Esophagus muscularis mucosa (tissue), 4 donors: Measurements from ENCODE around the gene TMEM47.

ENCODE experiments used
- CTCF ChIP-seq, 3 experiments: fragments of 200-600 bp in 2 of 3; fragments of 450-650 bp in 1 of 3; sonication (generic) in 2 of 3; IDR thresholded peaks; one replicate each; pipeline ENCODE4 v1.5.1; 2017 to 2019; ENCODE audit warnings: antibody characterized with exemption in 3 of 3, mild to moderate bottlenecking in 2 of 3, moderate library complexity in 1 of 3
- EP300 ChIP-seq: sonication (generic); formaldehyde crosslinking; IDR thresholded peaks from one replicate; pipeline ENCODE4 v1.6.1; 2017; ENCODE audit warnings: antibody characterized with exemption
- POLR2A ChIP-seq: fragments of 450-650 bp; IDR thresholded peaks from one replicate; pipeline ENCODE4 v1.6.1; 2017; ENCODE audit warnings: antibody characterized with exemption, moderate library complexity, mild to moderate bottlenecking, low read depth
- POLR2AphosphoS5 ChIP-seq, 2 donors: sonication (generic); formaldehyde crosslinking; IDR thresholded peaks; one replicate each; pipeline ENCODE4 v1.6.1; 2017; ENCODE audit warnings: antibody characterized with exemption in 2 of 2

- TF ChIP-seq CTCF (IDR thresholded peaks at IDR 0.05), result no peak
- no peak for TF ChIP-seq POLR2A
- no peak for TF ChIP-seq EP300
- TF ChIP-seq POLR2AphosphoS5 (IDR thresholded peaks at IDR 0.05), result no peak
Observed at GRCh38 chrX:34585561-34585960, 71.5 kb downstream of the TMEM47 start.
